GM15510 (cell line): ENCODE results near the gene RABGGTB.

Experiments used
- POLR2A ChIP-seq: IDR thresholded peaks from 3 replicates; pipeline ENCODE4 v1.6.1; 2011; ENCODE audit warnings: borderline replicate concordance; ENCODE audit not compliant: insufficient read length; ENCODE audit errors: extremely low read depth

Gene RABGGTB

DNA sequence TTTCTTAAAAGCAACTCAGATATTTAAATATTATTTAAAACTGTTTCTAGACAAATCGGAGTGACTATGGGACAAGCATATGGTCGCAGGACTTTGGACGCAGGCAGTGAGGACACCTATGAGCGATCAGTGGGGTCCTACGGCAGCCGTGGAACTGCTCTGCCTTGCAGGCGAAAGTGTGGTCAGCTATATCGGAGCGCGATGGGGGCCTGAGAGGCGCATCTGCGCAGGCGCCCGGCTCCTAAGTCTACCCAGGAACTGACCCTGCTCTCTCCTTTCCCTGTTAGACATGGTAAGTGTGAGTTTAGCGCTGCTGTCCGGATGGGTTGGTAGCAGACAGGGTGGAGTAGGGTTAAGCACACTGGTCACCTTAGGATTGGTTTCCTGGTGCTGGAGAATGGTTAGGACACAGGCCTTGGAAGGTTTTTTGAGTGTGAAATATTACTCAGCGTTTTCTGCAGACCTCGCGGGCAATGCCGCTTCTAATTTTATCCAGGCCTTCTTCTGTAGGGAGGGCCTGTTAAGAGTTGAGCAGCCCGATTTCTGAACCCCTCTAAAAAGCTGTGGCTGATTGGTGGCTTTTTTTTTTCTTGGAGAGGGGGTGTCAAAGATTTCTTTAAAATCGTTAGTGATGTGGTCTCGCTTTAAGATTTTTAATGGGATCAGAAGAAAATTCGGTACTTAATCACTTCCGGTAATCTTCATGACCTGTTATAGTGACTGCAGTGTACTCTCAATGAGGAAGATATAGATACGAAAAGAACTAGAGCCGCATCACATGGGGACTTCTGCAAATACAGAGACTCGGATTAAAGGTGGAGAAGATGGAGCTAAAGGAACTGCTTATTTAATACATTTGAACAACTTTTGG, at the start of gene RABGGTB:
TSS of gene RABGGTB (plus strand) at position 274 of the 871 bp plus-strand sequence. CDS start at position 290, 16 bp downstream.
- peak; percentile 99 for TF ChIP-seq POLR2A

DNA sequence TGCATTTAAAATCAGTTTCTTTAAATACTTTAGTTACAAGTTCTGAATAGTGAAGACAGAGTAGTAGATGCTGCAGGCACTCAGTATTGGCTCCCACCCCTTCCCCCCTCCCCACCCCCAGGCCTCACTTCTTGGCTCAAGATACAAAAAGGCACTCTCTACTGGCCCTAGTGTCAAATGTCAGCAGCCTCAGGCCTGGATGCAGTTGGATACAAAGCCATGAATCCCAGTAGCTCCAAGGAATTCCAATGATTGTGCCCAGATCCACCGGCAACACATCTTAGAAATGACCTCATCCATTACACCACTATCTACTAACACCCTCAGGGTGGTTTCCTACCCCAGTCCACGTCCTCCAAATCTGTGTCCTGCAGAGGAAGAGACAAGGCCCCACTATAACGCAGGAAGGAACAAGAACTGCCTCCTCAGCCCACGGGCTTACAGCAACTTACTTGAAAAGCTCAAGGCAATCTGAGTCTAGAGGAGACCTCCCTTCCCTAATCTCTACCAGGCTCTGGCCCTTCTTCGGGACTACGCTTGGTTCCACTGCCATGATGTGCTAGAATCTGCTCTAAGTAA, 43.9 kb upstream of the RABGGTB start:
- no peak for TF ChIP-seq POLR2A

DNA sequence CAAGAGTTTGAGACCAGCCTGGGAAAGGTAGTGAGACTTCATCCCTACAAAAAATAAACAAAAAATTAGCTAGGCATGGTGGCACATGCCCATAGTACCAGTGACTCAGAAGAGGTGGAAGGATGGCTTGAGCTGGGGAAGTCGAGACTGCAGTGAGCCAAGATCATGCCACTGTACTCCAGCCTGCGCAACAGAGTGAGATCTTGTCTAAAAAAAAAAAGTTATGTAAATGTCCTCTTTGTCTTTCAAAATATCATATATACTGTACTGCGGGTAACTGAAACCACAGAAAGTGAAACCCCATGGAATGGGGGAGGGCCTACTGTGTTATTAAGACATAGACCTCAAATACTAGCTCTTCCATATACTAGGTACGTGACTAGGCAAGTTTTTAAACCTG, 40.8 kb upstream of the RABGGTB start:
- TF ChIP-seq POLR2A, result no peak

DNA sequence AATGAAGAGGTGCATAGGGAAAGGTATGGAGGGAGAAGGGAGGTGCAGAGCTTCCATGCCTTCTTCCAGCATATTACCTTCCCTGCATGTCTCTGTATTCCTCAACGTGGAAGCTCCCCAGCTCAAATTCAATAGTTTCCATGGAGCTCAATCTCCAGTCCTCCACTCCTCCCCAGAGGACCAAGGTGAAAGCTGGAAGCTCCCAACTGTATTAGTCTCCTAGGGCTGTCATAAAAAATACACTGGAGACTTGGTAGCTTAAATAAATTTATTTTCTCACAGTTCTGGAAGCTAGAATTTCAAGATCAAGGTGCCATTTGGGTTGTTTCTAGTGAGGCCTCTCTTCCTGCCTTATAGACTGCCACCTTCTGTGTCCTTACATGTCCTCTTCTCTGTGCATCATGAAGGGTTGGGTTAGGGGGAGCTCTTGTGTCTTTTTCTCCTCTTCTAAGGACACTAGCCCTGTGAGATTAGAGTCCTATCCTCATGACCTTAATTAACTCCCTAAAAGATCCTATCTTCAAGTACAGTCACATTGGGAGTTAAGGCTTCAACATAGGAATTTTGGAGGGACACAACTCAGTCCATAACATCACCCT, 21.9 kb upstream of the RABGGTB start:
- no peak for TF ChIP-seq POLR2A

DNA sequence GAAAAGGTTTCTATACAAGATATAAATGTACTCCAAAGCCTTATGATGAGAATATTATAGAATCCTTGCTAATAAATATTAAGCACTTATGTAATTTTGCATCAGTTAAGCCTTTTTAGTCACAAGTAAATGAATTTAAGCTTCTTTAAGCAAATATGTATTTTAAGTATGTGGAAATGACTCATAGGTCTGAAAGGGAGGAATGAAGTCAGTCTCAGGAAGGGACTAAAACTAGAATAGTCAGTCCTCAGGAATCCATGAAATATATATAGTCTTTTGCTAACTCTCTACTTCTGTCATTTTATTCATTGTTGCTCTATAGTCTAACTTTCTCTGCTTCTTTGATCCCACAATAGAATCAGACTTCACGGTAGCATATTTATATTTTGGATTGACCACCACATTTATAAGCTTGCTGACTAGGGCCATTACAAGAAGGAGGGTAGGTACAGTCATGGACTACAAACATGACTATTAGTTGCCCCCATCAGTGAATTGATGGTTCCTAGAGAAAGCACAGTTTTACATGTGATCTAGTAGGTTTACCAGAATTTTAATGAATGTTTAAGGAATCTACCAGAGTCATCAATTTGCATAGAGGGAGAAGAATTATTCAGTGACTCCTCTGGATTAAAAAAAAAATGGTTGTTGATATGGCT, 20.2 kb upstream of the RABGGTB start:
- no peak for TF ChIP-seq POLR2A

DNA sequence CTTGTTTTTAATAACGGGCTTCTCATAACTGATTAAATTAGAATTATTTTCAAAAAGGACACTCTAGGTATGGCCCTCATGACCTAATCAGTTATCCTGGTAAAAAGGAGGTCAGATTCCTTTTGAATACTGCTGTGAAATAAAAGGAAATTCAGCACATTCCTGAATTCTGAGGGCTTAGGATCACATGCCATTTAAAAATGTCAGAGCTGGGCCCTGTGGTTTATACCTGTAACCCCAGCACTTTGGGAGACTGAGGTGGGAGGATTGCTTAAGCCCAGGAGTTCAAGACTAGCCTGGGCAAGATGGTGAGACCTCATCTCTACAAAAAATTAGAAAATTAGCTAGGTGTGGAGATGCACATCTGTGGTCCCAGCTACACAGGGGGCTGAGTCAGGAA, 18.0 kb upstream of the RABGGTB start:
- no peak for TF ChIP-seq POLR2A

DNA sequence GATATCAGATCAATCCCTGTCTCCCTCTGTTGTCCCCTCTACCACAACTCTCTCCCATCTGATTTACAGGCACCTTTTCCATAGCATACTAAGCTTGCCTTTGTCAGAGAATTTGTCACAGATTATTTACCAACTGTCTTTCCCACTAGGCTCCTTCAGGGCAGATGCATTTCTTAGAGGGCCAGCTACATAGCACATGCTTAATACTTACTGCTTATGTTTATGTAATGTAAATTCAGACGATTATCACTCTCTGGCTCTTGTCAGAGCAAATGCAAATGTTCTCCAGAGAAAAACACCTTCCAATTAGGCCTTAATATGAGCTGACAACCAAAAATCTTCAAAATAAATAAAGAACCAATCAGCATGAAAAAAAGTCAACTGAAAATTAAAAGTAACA, 15.3 kb upstream of the RABGGTB start:
- no peak for TF ChIP-seq POLR2A

DNA sequence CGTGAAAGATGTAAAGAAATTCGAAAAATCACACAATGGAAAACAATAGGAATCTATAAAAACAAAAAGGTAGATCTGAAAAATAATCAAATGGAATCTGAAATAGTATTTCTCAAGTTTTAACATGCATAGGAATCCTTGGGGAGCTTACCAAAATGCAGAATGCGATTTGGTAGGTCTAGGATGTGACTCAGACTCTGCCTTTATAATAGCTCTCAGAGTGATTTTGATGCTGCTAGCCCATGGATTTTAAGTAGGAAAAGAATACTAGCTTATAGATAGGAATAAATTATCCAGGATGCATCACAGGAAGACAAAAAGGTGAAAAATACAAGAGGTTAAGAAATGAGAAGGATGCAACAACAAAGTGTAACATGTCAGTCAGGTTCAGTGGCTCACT, 14.1 kb upstream of the RABGGTB start:
- TF ChIP-seq POLR2A, result no peak

DNA sequence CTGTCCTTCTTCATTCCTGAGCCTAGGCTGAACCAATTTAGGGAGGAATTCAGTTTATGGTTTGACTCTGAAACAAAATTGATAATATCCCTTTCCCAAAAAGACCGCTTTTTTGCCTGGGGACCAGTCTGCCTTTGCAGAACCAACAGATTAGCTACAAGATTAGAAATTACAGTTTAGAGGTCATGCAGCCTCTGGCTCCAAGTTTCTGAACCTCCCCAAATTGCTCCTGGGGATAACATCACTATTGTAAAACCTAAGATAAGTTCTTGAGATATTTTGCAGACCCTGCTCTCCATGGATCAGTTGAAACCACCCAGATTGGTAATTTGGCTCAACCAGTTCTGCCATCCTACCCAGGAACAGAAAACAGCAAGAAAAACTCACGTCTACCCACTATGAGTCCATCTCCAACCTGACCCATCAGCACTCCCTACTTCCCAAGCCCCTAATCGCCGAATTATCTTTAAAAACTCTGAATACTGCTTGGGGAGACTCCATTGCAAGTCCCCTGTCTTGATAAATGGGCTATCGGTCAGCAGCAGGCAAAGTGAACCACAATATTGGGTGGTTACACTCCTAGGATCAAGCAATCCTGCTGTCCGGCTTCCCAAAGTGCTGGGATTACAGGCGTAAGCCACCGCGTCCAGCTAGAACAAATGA, 605 bp upstream of the RABGGTB start:
- peak; percentile 10 for TF ChIP-seq POLR2A

DNA sequence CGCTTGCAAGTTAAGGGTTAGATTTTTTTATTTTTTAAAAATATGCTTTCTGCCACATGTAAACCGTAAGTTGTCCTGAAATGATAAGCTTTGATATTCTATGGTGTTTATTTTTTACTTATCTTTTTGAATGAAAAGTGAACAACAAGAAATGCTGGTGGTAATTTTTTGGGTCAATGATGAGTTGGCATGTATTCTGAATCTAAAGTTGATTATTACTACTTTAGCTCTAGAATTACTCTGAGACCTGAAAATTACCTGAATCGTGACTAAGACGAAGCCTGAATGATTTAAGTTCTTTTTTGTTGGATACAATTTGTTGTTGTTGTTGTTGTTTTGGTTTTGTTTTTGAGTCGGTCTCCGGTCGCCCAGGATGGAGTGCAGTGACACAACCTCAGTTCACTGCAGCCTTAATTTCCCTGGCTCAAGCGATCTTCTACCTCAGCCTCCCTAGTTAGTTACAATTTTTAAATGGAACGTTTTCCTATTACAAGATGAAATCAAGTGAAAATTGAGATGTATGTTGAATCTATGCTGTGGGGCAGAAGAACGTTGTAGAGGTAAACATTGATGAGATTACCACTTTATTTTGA, 941 bp downstream of the RABGGTB start:
- TF ChIP-seq POLR2A, result no peak

DNA sequence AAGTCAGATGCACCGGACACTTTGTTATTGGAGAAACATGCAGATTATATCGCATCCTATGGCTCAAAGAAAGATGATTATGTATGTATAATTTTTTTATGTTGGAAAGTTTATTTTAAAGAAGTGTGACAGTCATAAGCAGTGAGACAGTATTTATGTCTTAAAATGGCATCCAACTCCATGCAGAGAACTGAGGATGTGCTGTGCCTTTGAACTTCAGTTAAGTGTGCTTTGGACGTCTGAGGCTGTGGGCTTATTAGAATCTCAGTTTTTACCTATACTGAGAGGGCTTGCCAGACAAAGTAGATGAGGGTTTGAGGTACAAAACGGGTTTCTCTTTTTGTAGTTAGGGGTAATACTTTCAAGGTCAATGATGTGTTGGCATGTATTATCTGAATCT, 1.5 kb downstream of the RABGGTB start:
- no peak for TF ChIP-seq POLR2A

DNA sequence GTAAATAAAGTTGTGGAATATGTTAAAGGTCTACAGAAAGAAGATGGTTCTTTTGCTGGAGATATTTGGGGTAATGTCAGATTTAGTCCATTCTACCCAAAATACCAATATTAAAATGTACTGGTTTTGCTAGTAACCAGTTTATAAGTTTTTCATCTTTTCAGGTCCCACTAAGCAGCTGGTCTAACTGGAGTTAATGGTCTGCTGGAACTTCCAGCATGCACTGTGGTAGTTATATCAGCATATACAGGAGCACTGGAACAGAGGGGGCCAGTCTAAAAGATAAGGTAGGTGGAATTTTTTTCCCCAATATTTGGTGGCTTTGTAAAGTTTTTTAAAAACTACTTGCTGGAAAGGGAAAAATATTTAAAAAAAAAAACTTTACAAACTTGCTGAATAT, 3.9 kb downstream of the RABGGTB start:
- no peak for TF ChIP-seq POLR2A

DNA sequence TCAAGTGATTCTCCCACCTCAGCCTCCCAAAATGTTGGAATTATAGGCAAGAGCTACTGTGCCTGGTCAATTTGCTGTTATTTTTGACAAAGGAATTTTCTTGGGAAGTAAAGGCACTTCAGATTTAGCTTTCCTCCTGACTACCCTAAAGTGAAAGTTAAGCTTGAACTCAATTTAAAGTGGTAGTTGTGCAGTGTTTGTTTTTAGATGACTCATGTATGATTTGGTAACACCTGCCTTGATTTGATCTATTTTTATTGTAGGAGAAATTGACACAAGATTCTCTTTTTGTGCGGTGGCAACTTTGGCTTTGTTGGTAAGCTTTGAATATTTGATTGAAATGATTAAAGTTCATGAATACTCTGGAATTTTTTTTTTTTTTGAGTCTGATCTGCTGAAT, 5.0 kb downstream of the RABGGTB start:
- no peak for TF ChIP-seq POLR2A

DNA sequence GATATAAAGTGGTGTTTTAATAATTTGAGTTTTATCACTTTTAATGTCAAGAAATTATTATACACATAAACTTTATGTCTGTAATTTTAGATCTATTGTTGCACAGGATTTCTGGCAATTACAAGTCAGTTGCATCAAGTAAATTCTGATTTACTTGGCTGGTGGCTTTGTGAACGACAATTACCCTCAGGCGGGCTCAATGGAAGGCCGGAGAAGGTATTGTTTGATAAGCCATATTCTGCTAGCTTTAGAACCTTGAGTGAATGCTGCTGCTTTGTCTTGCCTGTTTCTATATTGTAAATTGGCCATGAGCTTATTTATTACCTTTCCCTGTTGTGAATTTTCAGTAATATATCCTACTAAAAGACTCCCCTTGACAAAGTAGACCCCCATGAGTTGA, 6.0 kb downstream of the RABGGTB start:
- no peak for TF ChIP-seq POLR2A
